A673 (cell line): ENCODE measurements around the gene PVALEF. TPM values are rescaled to one million over a fixed set of nuclear protein-coding genes. Genes with fewer than 3 reads are reported as not detected.

ENCODE experiments used
- BruUV-seq: library from RNA; stranded (reverse); fragments of 400-500 nt; replicated peaks from 2 replicates; lab custom pipeline; 2021; lab: Mats Ljungman, UMichigan
- CTCF ChIA-PET: fragments of 300-600 bp; sonication (Branson Sonifier 250); formaldehyde crosslinking; loops from one replicate; lab custom pipeline; 2022; ENCODE audit warnings: antibody characterized with exemption; lab: Charles Lee
- POLR2A ChIA-PET: fragments of 300-600 bp; sonication (Branson Sonifier 250); formaldehyde crosslinking; loops from one replicate; lab custom pipeline; 2022; ENCODE audit warnings: antibody characterized with exemption; ENCODE audit not compliant: low non-redundant PET; lab: Charles Lee
- DNase-seq: peaks from one replicate; pipeline ENCODE4 v3.0.0-alpha.2; 2015; ENCODE audit warnings: low spot score
- H3K27ac ChIP-seq: fragments of 200-600 bp; sonication (generic); 2 replicates; pipeline ENCODE4 v1.5.1; 2016; ENCODE audit warnings: mixed run types, low read depth, mild to moderate bottlenecking, mixed read lengths, antibody characterized with exemption, low read length; ENCODE audit not compliant: poor library complexity, severe bottlenecking
- H3K27me3 ChIP-seq: fragments of 200-600 bp; sonication (generic); replicated peaks from 2 replicates; pipeline ENCODE4 v1.6.1; 2017; ENCODE audit warnings: mixed run types, low read depth, mild to moderate bottlenecking, mixed read lengths, antibody characterized with exemption, low read length; ENCODE audit not compliant: insufficient read depth, poor library complexity
- H3K36me3 ChIP-seq: fragments of 200-600 bp; sonication (generic); 2 replicates; pipeline ENCODE4 v1.6.1; 2016; ENCODE audit warnings: mixed run types, mild to moderate bottlenecking, mixed read lengths, antibody characterized with exemption, low read length; ENCODE audit not compliant: insufficient read depth, poor library complexity, severe bottlenecking
- H3K4me1 ChIP-seq: fragments of 200-600 bp; sonication (generic); 2 replicates; pipeline ENCODE4 v1.6.1; 2017; ENCODE audit warnings: mixed run types, mild to moderate bottlenecking, mixed read lengths, antibody characterized with exemption, low read length; ENCODE audit not compliant: insufficient read depth, poor library complexity, severe bottlenecking
- H3K4me3 ChIP-seq: fragments of 200-600 bp; sonication (generic); 2 replicates; pipeline ENCODE4 v1.5.1; 2016; ENCODE audit warnings: low read depth, mixed run types, mild to moderate bottlenecking, mixed read lengths, low read length; ENCODE audit not compliant: poor library complexity, severe bottlenecking
- H3K9me3 ChIP-seq: fragments of 200-600 bp; sonication (generic); 2 replicates; pipeline ENCODE4 v1.6.1; 2016; ENCODE audit warnings: mixed run types, low read depth, mild to moderate bottlenecking, mixed read lengths, antibody characterized with exemption, low read length; ENCODE audit not compliant: poor library complexity, severe bottlenecking
- CTCF ChIP-seq: fragments of 300-800, 200-600 bp; sonication (generic); conservative IDR thresholded peaks from 2 replicates; pipeline ENCODE4 v1.5.1; 2017; ENCODE audit warnings: low read depth, mild to moderate bottlenecking, antibody characterized with exemption, low read length, moderate library complexity, mixed read lengths
- EZH2 ChIP-seq: fragments of 200-600 bp; sonication (generic); IDR thresholded peaks from 2 replicates; pipeline ENCODE4 v1.6.1; 2017; ENCODE audit warnings: borderline replicate concordance, low read depth, mild to moderate bottlenecking, mixed read lengths, antibody characterized with exemption, low read length; ENCODE audit not compliant: poor library complexity, severe bottlenecking
- intact Hi-C: fragments of 100-400 bp; cut with micrococcal nuclease; formaldehyde crosslinking; loops from one replicate; pipeline ENCODE4 v1.10.0; 2022; ENCODE audit not compliant: unreplicated experiment
- total RNA-seq: library from RNA; stranded (reverse); gene quantifications from 2 replicates; pipeline ENCODE4 v1.2.3, GENCODE V29; 2021

PVALEF gene
- total RNA-seq, 1 experiment from 2014 or later, result not detected

- Histone ChIP-seq H3K9me3 (no peaks in the 10 kb centered on the region), H3K27ac (peak overlapping the region; percentile 70), H3K27me3 (no peaks in the 10 kb centered on the region), H3K4me3 (no peak overlapping the region), H3K4me1 (peaks cover 14% of the 10 kb centered on the region), H3K36me3 (no peaks in the 10 kb centered on the region)
- no peak for TF ChIP-seq CTCF
- no peak for TF ChIP-seq EZH2
- ChIA-PET CTCF (no interaction called here), POLR2A (no interaction called here)
- DNase-seq, result no peak
- intact Hi-C loops, result no loop called here
- BruUV-seq, result no TSS peak
Observed at GRCh38 chr17:81117672-81118198, 47.6 kb upstream of the PVALEF start.

GRCh38 chr17:81118308-81119221 is 46.7 kb upstream of the PVALEF start:
- H3K36me3 ChIP-seq, result no peaks in the 10 kb centered on the region
- ChIA-PET CTCF (no interaction called here), POLR2A (no interaction called here)
- H3K27me3 ChIP-seq, result no peaks in the 10 kb centered on the region
- BruUV-seq, result no TSS peak
- TF ChIP-seq CTCF, result no peak
- peak overlapping the region; percentile 55 for H3K4me3 ChIP-seq
- peak overlapping the region; percentile 70 for H3K27ac ChIP-seq
- peaks cover 14% of the 10 kb centered on the region for H3K4me1 ChIP-seq
- no peaks in the 10 kb centered on the region for H3K9me3 ChIP-seq
- intact Hi-C loops, result no loop called here
- no peak for DNase-seq

- ChIA-PET POLR2A (no interaction called here), CTCF (no interaction called here)
- peak overlapping the region; percentile 70 for H3K27ac ChIP-seq
- H3K36me3 ChIP-seq, result no peaks in the 10 kb centered on the region
- DNase-seq, result peak; percentile 96
- TF ChIP-seq CTCF, result peak; percentile 73
- no peak for TF ChIP-seq EZH2
- intact Hi-C loops, result no loop called here
- H3K4me3 ChIP-seq, result peak overlapping the region; percentile 55
- H3K27me3 ChIP-seq, result no peaks in the 10 kb centered on the region
- no peaks in the 10 kb centered on the region for H3K9me3 ChIP-seq
- peaks cover 14% of the 10 kb centered on the region for H3K4me1 ChIP-seq
- no TSS peak for BruUV-seq
Observed at GRCh38 chr17:81119223-81120148, 45.8 kb upstream of the PVALEF start.
